Ishikawa (cell line): ENCODE results near the gene OAT.

ENCODE experiments used
- CEBPB ChIP-seq: IDR thresholded peaks from 2 replicates; pipeline ENCODE4 v1.6.1; 2012
- CREB1 ChIP-seq: IDR thresholded peaks from 2 replicates; pipeline ENCODE4 v1.6.1; 2012; ENCODE audit warnings: low read depth
- EGR1 ChIP-seq: IDR thresholded peaks from 2 replicates; pipeline ENCODE4 v1.6.1; 2012
- EP300 ChIP-seq: IDR thresholded peaks from 2 replicates; pipeline ENCODE4 v1.6.1; 2012; ENCODE audit warnings: borderline replicate concordance
- FOXM1 ChIP-seq: IDR thresholded peaks from 2 replicates; pipeline ENCODE4 v1.6.1; 2012; ENCODE audit warnings: low read depth, borderline replicate concordance
- NFIC ChIP-seq: IDR thresholded peaks from 2 replicates; pipeline ENCODE4 v1.6.1; 2012
- RAD21 ChIP-seq: IDR thresholded peaks from 2 replicates; pipeline ENCODE4 v1.6.1; 2012; ENCODE audit warnings: low read depth
- TAF1 ChIP-seq: IDR thresholded peaks from 2 replicates; pipeline ENCODE4 v1.6.1; 2012; ENCODE audit warnings: low read depth, mild to moderate bottlenecking
- TCF12 ChIP-seq: IDR thresholded peaks from 2 replicates; pipeline ENCODE4 v1.6.1; 2012; ENCODE audit warnings: low read depth
- TEAD4 ChIP-seq: IDR thresholded peaks from 2 replicates; pipeline ENCODE4 v1.6.1; 2012
- YY1 ChIP-seq: IDR thresholded peaks from 2 replicates; pipeline ENCODE4 v1.6.1; 2012; ENCODE audit warnings: low read depth
- ZBTB7A ChIP-seq: IDR thresholded peaks from 2 replicates; pipeline ENCODE4 v1.6.1; 2012; ENCODE audit warnings: low read depth
- TF ChIP-seq, protein P1 (sequence below): IDR thresholded peaks from 2 replicates; pipeline ENCODE4 v1.6.1; 2012
- TF ChIP-seq, protein P2 (sequence below): IDR thresholded peaks from 2 replicates; pipeline ENCODE4 v1.6.1; 2012
- TF ChIP-seq, protein P3 (sequence below): IDR thresholded peaks from 2 replicates; pipeline ENCODE4 v1.6.1; 2012; ENCODE audit warnings: low read depth, mild to moderate bottlenecking

The OAT gene

DNA sequence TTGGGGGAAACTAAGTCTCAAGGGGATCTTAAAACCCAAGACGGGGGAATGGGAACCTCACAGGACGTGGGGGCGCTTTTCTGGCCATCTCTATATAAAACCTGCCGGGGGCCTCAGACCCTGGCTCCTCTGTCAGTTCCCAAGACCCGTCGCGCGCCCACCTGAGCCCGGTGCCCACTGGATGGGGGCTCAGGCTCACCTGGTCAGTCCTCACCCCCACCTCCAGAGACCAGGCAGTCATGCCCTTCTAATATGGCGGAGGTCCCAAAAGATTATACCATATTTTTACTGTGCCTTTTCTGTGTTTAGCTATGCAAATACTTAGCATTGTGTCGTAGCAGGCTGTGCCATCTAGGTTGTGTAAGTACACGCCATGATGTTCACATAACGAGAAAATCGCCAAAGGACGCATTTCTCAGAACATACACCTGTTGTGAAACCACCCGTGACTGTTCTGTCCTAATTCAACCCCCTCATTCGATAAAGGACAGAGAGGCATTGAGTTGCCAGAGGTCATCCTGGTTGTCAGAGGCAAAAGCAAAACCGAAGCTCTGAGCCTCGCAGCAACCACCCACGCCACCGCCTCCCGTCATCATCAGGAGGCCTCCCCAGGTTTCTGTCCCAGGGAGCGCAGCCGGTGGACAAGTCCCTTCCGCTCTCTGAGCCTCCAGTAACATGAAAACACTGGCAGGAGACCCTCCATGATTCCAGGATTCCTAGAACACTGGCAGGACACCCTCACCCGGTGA is 28.9 kb downstream of the OAT start:
- TF ChIP-seq ZBTB7A = no peak
- TF ChIP-seq TAF1 = no peak
- TF ChIP-seq EP300 = no peak
- TF ChIP-seq, protein P1, sequence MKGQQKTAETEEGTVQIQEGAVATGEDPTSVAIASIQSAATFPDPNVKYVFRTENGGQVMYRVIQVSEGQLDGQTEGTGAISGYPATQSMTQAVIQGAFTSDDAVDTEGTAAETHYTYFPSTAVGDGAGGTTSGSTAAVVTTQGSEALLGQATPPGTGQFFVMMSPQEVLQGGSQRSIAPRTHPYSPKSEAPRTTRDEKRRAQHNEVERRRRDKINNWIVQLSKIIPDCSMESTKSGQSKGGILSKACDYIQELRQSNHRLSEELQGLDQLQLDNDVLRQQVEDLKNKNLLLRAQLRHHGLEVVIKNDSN = no peak

DNA sequence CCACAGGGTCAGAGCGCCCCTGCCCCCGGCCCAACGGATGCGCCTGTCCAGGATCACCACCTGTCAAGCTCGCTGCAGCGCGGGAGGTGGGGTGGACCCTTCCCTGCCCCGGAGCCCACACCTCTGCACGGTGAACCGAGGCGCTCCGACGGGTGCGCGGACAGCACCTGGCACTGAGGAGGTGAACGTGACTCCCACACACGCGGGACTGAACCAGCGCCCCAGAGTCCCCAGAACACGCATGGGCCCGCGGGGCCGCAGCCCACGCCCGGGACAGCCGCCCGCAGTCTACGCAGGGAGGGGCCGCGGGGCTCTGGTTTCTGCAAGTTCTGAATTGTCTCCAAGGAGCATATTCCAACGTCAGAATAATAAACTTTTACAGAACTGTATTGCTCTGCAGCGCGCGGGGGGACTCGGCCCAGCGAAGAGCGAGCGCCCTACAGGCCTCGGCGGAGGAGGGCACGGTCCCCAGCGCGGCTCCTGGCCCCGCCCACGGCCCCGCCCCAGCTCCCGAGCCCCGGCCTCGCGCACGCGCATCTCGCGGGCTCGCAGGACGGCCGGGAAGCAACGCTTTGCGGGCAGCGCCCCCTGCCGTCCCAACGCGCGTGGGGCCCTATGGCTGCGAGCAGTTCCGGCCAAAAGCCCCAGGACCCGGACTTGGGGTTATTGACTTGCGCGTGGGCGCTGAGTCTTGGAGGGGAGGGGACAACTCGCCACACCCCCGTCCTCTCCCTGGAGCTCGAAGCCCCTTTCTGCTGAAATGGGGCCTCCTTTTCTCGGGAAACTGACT is 29.7 kb downstream of the OAT start:
- TF ChIP-seq, protein P1 = no peak
- TF ChIP-seq CEBPB (no peak), ZBTB7A (no peak), EGR1 (peak; percentile 81), RAD21 (peak; percentile 98), TEAD4 (peak; percentile 18; the same call in 1 of the 2 replicates), TAF1 (peak; percentile 54; the same call in 1 of the 2 replicates), TCF12 (0 out of 2 replicates have a peak, but pooled peaks have one; percentile 45), YY1 (peak; percentile 62)
- TF ChIP-seq, protein P2, sequence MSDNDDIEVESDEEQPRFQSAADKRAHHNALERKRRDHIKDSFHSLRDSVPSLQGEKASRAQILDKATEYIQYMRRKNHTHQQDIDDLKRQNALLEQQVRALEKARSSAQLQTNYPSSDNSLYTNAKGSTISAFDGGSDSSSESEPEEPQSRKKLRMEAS = peak; percentile 72

DNA sequence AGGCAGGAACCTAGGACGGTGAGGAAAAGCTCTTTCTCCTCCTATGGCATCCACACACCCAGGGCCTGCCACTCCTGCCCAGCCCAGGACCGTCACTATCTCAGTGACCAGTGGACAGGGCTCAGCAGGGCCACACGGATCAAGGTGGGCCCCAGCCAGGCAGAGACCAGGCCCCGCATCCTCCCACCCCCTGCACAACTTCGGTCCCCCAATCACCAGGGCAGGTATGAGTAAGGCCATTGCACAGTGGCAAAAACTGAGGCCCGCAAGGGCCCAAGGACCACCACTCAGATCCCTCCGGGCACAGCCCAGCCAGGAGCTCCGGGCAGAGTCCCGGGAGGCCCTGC is 30.3 kb downstream of the OAT start:
- TF ChIP-seq TAF1 (no peak), RAD21 (no peak), CREB1 (no peak), CEBPB (no peak), FOXM1 (no peak), ZBTB7A (no peak), EGR1 (no peak), TCF12 (no peak), NFIC (no peak), EP300 (no peak), TEAD4 (no peak), YY1 (no peak)
- TF ChIP-seq, protein P3, sequence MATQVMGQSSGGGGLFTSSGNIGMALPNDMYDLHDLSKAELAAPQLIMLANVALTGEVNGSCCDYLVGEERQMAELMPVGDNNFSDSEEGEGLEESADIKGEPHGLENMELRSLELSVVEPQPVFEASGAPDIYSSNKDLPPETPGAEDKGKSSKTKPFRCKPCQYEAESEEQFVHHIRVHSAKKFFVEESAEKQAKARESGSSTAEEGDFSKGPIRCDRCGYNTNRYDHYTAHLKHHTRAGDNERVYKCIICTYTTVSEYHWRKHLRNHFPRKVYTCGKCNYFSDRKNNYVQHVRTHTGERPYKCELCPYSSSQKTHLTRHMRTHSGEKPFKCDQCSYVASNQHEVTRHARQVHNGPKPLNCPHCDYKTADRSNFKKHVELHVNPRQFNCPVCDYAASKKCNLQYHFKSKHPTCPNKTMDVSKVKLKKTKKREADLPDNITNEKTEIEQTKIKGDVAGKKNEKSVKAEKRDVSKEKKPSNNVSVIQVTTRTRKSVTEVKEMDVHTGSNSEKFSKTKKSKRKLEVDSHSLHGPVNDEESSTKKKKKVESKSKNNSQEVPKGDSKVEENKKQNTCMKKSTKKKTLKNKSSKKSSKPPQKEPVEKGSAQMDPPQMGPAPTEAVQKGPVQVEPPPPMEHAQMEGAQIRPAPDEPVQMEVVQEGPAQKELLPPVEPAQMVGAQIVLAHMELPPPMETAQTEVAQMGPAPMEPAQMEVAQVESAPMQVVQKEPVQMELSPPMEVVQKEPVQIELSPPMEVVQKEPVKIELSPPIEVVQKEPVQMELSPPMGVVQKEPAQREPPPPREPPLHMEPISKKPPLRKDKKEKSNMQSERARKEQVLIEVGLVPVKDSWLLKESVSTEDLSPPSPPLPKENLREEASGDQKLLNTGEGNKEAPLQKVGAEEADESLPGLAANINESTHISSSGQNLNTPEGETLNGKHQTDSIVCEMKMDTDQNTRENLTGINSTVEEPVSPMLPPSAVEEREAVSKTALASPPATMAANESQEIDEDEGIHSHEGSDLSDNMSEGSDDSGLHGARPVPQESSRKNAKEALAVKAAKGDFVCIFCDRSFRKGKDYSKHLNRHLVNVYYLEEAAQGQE = no peak
- TF ChIP-seq, protein P1 = no peak
- TF ChIP-seq, protein P2 = no peak

DNA sequence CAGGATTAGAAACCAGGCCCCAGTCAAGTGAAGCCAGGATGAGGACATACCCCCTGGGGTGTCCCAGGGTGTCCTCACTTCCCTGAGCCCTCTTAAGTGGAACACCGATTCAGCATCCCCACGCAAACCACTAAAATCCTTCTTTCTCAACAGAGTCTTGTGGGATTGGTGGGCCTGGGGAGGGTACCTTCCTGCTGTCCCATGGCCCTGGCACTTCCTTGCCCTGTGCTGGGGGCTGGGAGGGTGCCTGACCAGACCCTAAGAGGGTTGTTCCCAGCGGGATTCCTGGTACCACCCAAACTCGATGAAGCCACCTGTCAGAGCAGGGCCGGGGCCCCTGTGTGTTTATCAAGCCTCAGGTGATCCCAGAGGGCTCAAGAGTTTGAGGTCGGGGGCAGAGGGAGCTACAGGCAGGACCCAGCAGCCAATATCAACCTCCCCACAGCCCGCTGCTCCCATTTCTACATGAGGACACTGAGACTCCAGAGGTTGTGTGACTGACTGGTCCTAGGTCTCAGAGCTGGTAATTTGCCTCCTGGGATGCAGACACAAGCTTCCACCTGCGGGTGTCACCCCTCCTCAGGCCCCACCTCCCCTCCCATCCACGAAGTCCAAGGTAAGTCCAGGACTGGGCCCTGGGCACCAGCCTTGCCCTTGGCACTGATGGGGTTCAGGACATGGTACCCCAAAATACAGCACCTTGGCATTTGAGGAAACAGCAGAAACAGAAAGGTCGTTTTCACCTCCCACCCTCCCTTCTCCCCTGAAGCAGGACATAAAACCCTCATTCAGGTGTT is 31.4 kb downstream of the OAT start:
- TF ChIP-seq FOXM1 (no peak), RAD21 (peak; percentile 34), CREB1 (no peak)

DNA sequence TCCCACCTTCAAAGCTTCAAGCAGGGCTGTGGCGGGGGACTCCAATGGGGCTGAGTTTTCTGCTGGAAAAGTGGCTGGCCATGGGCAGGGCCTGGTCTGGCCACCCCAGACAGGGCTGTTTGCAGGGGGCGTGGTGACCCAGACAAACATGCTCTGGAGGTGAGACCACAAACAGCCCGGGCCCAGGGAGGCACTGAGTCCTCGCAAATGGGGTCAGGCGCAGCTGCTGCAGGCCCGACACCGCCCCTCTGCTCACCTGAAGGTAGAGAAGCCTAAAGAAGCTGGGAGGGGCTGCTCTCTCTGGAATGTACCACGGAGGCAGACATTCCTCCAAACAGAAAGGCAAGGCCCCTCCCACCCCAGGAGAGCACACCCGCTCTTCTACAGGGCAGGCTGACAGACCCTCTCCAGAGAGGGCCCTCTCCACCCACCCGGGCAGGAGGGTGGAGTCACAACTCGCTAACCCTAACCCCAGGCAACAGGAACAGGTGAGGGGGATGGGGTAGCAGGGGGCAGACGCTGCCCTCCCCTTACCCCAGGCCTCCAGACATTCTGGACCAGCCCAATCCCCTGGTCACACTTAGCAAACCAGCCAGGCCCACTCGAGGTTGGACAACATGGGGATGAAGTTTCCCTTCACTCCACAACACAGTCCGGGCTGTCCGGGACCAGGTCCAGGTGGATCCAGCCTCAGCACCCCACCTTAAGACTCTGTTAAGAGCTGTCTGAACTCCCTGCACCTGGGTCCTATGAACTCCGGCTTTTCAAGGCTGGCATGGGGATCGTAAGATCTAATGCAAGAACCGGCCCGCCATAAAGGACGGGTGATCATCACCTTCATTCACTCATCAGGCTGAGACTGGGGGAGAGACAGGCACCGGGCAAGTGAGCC is 32.3 kb downstream of the OAT start:
- TF ChIP-seq TEAD4 (no peak), NFIC (no peak), TAF1 (no peak), ZBTB7A (no peak), YY1 (no peak), RAD21 (no peak), EP300 (no peak), CREB1 (no peak), CEBPB (no peak), FOXM1 (no peak), EGR1 (no peak), TCF12 (no peak)
- TF ChIP-seq, protein P2 = no peak
- TF ChIP-seq, protein P1 = no peak
- TF ChIP-seq, protein P3 = no peak
